OCI-LY1 (cell line): Measurements from ENCODE around the gene SMYD4.
"Not testable (repeated sequence)": the region's sequence is repeated elsewhere in the genome, so short reads cannot be mapped to it uniquely, and the experiment has no call there.

Source experiments
- H2AFZ ChIP-seq: fragments of 200-600 bp; sonication (generic), shearing (Covaris generic); 2 replicates; pipeline ENCODE4 v1.6.0; 2014; ENCODE audit warnings: antibody characterized with exemption, mild to moderate bottlenecking, low read length
- H3F3A ChIP-seq: fragments of 200-600 bp; sonication (generic), shearing (Covaris generic); 2 replicates; pipeline ENCODE4 v1.6.0; 2014; ENCODE audit warnings: mild to moderate bottlenecking, antibody characterized with exemption, low read length, moderate library complexity; ENCODE audit not compliant: insufficient read depth
- H3K27ac ChIP-seq: fragments of 200-600 bp; sonication (generic); 2 replicates; pipeline ENCODE4 v1.5.1; 2014; ENCODE audit warnings: low read length, mixed run types, mild to moderate bottlenecking, low read depth; ENCODE audit not compliant: poor library complexity, severe bottlenecking
- H3K27me3 ChIP-seq: fragments of 200-600 bp; sonication (generic); 2 replicates; pipeline ENCODE4 v1.6.0; 2014; ENCODE audit warnings: antibody characterized with exemption, mild to moderate bottlenecking, low read length, moderate library complexity; ENCODE audit not compliant: insufficient read depth
- H3K36me3 ChIP-seq: fragments of 200-600 bp; sonication (generic); 2 replicates; pipeline ENCODE4 v1.6.1; 2014; ENCODE audit warnings: mild to moderate bottlenecking, antibody characterized with exemption, low read length, moderate library complexity, mixed read lengths; ENCODE audit not compliant: insufficient read depth
- H3K4me1 ChIP-seq: fragments of 200-600 bp; sonication (generic); 2 replicates; pipeline ENCODE4 v1.5.1; 2014; ENCODE audit warnings: mild to moderate bottlenecking, low read length, moderate library complexity; ENCODE audit not compliant: insufficient read depth, severe bottlenecking
- H3K4me2 ChIP-seq: fragments of 200-600 bp; sonication (generic), shearing (Covaris generic); 2 replicates; pipeline ENCODE4 v1.6.1; 2014; ENCODE audit warnings: low read length
- H3K4me3 ChIP-seq: fragments of 200-600 bp; sonication (generic); 2 replicates; pipeline ENCODE4 v1.5.1; 2014; ENCODE audit warnings: low read length, low read depth, mild to moderate bottlenecking, mixed read lengths; ENCODE audit not compliant: poor library complexity, severe bottlenecking
- H3K79me2 ChIP-seq: fragments of 200-600 bp; shearing (Covaris generic); 2 replicates; pipeline ENCODE4 v1.6.1; 2016; ENCODE audit warnings: mixed run types, low read length, mixed read lengths; ENCODE audit not compliant: insufficient read depth
- H3K9ac ChIP-seq: fragments of 200-600 bp; sonication (generic), shearing (Covaris generic); 2 replicates; pipeline ENCODE4 v1.6.1; 2014; ENCODE audit warnings: mild to moderate bottlenecking, low read length, mixed read lengths
- H3K9me2 ChIP-seq: fragments of 200-600 bp; sonication (generic), shearing (Covaris generic); 2 replicates; pipeline ENCODE4 v1.6.1; 2014; ENCODE audit warnings: low read depth, mild to moderate bottlenecking, low read length, mixed read lengths
- H3K9me3 ChIP-seq: fragments of 200-600 bp; shearing (Covaris generic); 2 replicates; pipeline ENCODE4 v1.6.1; 2014; ENCODE audit warnings: low read length, mixed read lengths
- H4K20me1 ChIP-seq: fragments of 200-600 bp; sonication (generic), shearing (Covaris generic); 2 replicates; pipeline ENCODE4 v1.6.0; 2016; ENCODE audit warnings: mild to moderate bottlenecking, low read length; ENCODE audit not compliant: insufficient read depth
- EZH2 ChIP-seq: fragments of 200-600 bp; sonication (generic), shearing (Covaris generic); IDR thresholded peaks from 2 replicates; pipeline ENCODE4 v1.8.0; 2017; ENCODE audit warnings: borderline replicate concordance, mixed run types, mild to moderate bottlenecking, antibody characterized with exemption, low read length, moderate library complexity, mixed read lengths
- TF ChIP-seq, protein P1 (sequence below): fragments of 200-600 bp; sonication (generic), shearing (Covaris generic); IDR thresholded peaks from 2 replicates; pipeline ENCODE4 v1.5.1; 2017; ENCODE audit warnings: mild to moderate bottlenecking, antibody characterized with exemption, low read length, moderate library complexity, mixed read lengths

Gene SMYD4

DNA sequence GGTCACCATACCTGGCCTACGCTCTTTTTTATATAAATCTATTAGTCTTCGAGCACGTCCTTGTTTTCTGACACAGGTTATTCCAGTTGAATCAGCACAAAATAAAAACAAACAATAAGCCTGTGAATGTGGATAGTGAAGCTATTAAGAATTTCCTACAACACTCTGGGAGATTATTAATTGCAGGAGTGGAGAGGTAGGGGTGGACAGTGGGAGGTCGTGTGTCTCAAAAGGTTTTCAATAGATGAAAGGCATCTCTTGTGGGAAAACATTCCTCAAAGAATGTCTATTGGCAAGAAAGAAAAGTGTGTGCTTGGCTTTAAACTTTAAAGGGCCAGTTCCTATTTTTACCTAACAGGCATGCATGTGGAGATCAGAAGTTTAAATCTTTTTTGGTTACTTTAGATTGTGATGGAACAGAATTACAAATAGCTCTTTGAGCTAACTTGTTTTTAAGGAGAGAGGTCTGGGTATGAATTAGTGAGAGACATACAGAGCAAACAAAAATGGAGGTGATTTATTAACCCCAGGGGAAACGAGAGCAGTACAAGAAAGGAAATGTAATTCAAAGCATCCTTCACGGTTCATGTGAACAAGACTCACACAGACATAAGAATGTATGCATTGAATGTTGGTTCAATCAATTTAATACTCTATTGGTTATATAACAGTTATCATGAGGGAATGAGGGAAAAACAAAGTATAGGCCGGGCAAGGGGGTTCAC is 9.0 kb downstream of the SMYD4 start:
- Histone ChIP-seq H3F3A (0 out of 2 replicates have a peak, but pooled peaks cover 3% of the 10 kb centered on the region), H3K4me3 (no peak overlapping the region), H3K27me3 (no peaks in the 10 kb centered on the region), H3K9me2 (no peaks in the 10 kb centered on the region), H3K79me2 (peaks cover 9% of the 10 kb centered on the region; the same call in 1 of the 2 replicates), H3K36me3 (peaks cover 54% of the 10 kb centered on the region), H4K20me1 (no peaks in the 10 kb centered on the region), H3K9ac (no peak overlapping the region), H3K27ac (peak overlapping the region; percentile 7), H2AFZ (no peak overlapping the region), H3K4me2 (no peak overlapping the region), H3K9me3 (no peaks in the 10 kb centered on the region), H3K4me1 (peaks cover 34% of the 10 kb centered on the region)
- TF ChIP-seq, protein P1, sequence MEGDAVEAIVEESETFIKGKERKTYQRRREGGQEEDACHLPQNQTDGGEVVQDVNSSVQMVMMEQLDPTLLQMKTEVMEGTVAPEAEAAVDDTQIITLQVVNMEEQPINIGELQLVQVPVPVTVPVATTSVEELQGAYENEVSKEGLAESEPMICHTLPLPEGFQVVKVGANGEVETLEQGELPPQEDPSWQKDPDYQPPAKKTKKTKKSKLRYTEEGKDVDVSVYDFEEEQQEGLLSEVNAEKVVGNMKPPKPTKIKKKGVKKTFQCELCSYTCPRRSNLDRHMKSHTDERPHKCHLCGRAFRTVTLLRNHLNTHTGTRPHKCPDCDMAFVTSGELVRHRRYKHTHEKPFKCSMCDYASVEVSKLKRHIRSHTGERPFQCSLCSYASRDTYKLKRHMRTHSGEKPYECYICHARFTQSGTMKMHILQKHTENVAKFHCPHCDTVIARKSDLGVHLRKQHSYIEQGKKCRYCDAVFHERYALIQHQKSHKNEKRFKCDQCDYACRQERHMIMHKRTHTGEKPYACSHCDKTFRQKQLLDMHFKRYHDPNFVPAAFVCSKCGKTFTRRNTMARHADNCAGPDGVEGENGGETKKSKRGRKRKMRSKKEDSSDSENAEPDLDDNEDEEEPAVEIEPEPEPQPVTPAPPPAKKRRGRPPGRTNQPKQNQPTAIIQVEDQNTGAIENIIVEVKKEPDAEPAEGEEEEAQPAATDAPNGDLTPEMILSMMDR: no peak
- no peak for TF ChIP-seq EZH2

DNA sequence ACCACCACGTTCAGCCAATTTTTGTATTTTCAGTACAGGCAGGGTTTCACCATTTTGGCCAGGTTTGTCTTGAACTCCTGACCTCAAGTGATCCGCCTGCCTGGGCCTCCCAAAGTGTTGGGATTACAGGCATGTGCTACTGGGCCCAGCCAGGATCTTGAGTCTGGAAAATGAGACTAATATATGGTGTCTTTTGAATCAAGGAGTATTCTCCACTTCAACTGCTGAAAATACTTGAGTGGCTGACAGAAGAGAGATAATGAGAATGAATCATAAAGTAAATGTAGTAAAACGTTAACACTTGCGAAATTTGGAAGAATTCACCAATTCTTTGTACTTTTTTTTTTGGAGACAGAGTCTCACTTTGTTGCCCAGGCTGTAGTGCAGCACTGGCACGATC is 16.6 kb downstream of the SMYD4 start:
- peaks cover 56% of the 10 kb centered on the region for H3K36me3 ChIP-seq
- no peaks in the 10 kb centered on the region for H3F3A ChIP-seq
- H3K4me3 ChIP-seq: no peak overlapping the region
- H3K9me2 ChIP-seq: no peaks in the 10 kb centered on the region
- no peak overlapping the region for H3K9ac ChIP-seq
- no peak for TF ChIP-seq EZH2
- TF ChIP-seq, protein P1: no peak
- H2AFZ ChIP-seq: no peak overlapping the region
- no peak overlapping the region for H3K4me2 ChIP-seq
- H3K4me1 ChIP-seq: no peaks in the 10 kb centered on the region
- H3K79me2 ChIP-seq: no peaks in the 10 kb centered on the region
- no peak overlapping the region for H3K27ac ChIP-seq
- no peaks in the 10 kb centered on the region for H3K27me3 ChIP-seq
- H4K20me1 ChIP-seq: no peaks in the 10 kb centered on the region
- no peaks in the 10 kb centered on the region for H3K9me3 ChIP-seq

DNA sequence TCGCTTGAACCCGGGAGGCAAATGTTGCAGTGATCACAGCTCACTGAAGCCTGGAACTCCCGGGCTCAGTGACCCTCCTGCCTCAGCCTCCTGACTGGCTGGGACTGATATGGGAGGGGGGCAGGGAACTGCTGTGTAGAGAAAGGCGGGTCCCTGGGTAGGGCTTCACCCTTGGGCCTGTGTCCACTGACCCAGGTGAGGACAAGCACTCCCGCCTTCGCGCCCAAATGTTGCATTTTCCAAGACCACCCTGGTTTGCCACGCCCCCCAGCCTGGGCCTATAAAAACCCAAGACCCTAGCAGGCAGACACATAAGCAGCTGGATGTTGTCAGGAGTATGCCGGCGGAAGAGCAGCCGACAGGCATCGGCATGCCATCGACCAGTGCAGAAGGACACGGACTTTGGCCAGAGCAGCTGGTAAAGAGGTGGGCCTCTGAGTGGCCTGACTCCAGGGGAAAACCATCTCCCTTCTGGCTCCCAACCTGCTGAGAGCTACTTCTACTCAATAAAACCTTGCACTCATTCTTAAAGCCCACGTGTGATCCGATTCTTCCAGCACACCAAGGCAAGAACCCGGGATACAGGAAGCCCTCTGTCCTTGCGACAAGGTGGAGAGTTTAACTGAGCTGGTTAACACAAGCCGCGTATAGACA is 19.1 kb downstream of the SMYD4 start:
- H3F3A ChIP-seq: no peaks in the 10 kb centered on the region
- H3K9ac ChIP-seq: no peak overlapping the region
- no peak overlapping the region for H2AFZ ChIP-seq
- H3K4me1 ChIP-seq: no peaks in the 10 kb centered on the region
- H3K36me3 ChIP-seq: peaks cover 53% of the 10 kb centered on the region
- no peaks in the 10 kb centered on the region for H3K27me3 ChIP-seq
- H3K4me2 ChIP-seq: no peak overlapping the region
- no peak overlapping the region for H3K4me3 ChIP-seq
- H3K9me3 ChIP-seq: no peaks in the 10 kb centered on the region
- TF ChIP-seq EZH2: no peak
- TF ChIP-seq, protein P1: no peak
- no peaks in the 10 kb centered on the region for H3K79me2 ChIP-seq
- no peaks in the 10 kb centered on the region for H4K20me1 ChIP-seq
- H3K27ac ChIP-seq: no peak overlapping the region
- no peaks in the 10 kb centered on the region for H3K9me2 ChIP-seq

DNA sequence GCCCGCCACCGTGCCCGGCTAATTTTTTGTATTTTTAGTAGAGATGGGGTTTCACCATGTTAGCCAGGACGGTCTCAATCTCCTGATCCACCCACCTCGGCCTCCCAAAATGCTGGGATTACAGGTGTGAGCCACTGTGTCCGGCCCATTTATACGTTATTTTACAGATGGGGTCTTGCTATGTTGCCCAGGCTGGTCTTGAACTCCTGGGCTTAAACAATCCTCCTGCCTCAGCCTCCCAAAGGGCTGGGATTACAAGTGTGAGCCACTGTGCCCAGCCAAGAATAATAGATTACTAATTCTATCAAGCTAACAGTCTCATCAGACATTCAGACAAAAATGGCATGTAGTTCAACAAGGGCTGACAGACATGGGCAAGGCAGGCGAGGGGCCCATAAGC is 19.9 kb downstream of the SMYD4 start:
- H4K20me1 ChIP-seq, H3K9me2 ChIP-seq, H3K27ac ChIP-seq, H3K4me1 ChIP-seq, H2AFZ ChIP-seq, H3K27me3 ChIP-seq, H3K4me3 ChIP-seq, H3K79me2 ChIP-seq, H3K9ac ChIP-seq, H3K9me3 ChIP-seq, H3K4me2 ChIP-seq, H3F3A ChIP-seq: not testable (repeated sequence)
- peaks cover 53% of the 10 kb centered on the region for H3K36me3 ChIP-seq
